ENCODE measurements around the gene MLX. TPM values are rescaled to one million over a fixed set of nuclear protein-coding genes. Genes with fewer than 3 reads are reported as not detected.

The MLX gene
- total and polyA plus RNA-seq, 2 donors (not counting 1 experiment from before 2014, with no cell fraction given), result 62.4 to 66.6 TPM

DNA sequence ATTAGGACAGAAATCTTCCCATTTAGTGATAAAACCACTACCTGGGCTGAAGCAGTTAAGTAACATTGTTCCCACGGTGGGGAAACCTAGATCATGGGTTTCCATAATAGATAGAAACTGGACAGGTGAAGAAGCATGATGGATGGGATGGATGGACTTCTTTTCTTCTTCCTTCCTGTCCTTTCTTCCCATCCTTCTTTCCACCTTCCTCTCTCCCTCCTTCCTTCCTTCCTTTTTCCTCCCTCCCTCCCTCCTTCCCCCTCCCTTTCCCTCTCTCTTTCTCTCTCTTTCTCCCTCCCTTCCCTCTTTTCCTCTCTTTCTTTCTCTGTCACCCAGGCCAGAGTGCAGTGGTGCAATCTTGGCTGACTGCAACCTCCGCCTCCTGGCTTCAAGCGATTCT lies 7.6 kb downstream of the MLX start:
- ChIA-PET CTCF (interaction anchor here (1.4 kb wide), 1 partner anchor 26 kb away, joined by 4 read pairs; no protein-coding TSS in a partner anchor), POLR2A (no interaction called here)
- Histone ChIP-seq H3K9me3 (ENCODE audit: control extremely low read depth in 1 of 3, control insufficient read depth in 2 of 3, insufficient read depth in 1 of 3, low read length in 2 of 3) (no peaks in the 10 kb centered on the region), H3K9ac (ENCODE audit: low read length) (no peak overlapping the region), H3K4me2 (replicated peaks; ENCODE audit: low read depth, low read length, poor library complexity, severe bottlenecking) (no peak overlapping the region), H2AFZ (ENCODE audit: insufficient read depth, low read depth, low read length, poor library complexity, severe bottlenecking) (no peak overlapping the region), H3K27ac (ENCODE audit: low read length in 2 of 2) (no peak overlapping the region), H3K27me3 (replicated peaks in 1 of 4; ENCODE audit: control extremely low read depth in 1 of 4, control insufficient read depth in 3 of 4, insufficient read depth in 4 of 4, low read length in 3 of 4) (no peaks in the 10 kb centered on the region), H3K4me1 (ENCODE audit: control insufficient read depth in 2 of 2, insufficient read depth in 2 of 2, low read length in 2 of 2) (peaks cover 12 to 30% of the 10 kb centered on the region in 2 donors), H3K79me2 (ENCODE audit: control insufficient read depth, insufficient read depth, low read length) (peaks cover 8% of the 10 kb centered on the region), H3K36me3 (replicated peaks in 1 of 2; ENCODE audit: control extremely low read depth in 1 of 2, control insufficient read depth in 1 of 2, extremely low read depth in 1 of 2, insufficient read depth in 2 of 2, low read length in 1 of 2) (peaks cover 7 to 47% of the 10 kb centered on the region in 2 experiments), H3K4me3 (ENCODE audit: control extremely low read depth in 1 of 5, extremely low read depth in 1 of 5, insufficient read depth in 1 of 5, low read depth in 2 of 5, low read length in 4 of 5) (no peak overlapping the region), H4K20me1 (ENCODE audit: control insufficient read depth, insufficient read depth, low read length, poor library complexity, severe bottlenecking) (peaks cover 9% of the 10 kb centered on the region)
- intact Hi-C loops (cut with micrococcal nuclease), result loop anchor here (10.0 kb wide), 1 partner anchor 420 kb away; the partner anchor contains the start of gene RPL27
- no peaks in the 10 kb centered on the region for H3K27me3 Mint-ChIP-seq
- DNase-seq (no peak), ATAC-seq (ENCODE audit: low read depth) (no peak)
- H3K9me3 Mint-ChIP-seq (ENCODE audit: insufficient read depth), result no peaks in the 10 kb centered on the region
- no peak overlapping the region for H3K4me3 Mint-ChIP-seq
- no peak overlapping the region for H3K27ac Mint-ChIP-seq
- H3K4me1 Mint-ChIP-seq, result peaks cover 39% of the 10 kb centered on the region
- 92% methylated on average over 2 of the region's 3 CpGs for WGBS (ENCODE audit: insufficient coverage)
- TF ChIP-seq, protein P1, sequence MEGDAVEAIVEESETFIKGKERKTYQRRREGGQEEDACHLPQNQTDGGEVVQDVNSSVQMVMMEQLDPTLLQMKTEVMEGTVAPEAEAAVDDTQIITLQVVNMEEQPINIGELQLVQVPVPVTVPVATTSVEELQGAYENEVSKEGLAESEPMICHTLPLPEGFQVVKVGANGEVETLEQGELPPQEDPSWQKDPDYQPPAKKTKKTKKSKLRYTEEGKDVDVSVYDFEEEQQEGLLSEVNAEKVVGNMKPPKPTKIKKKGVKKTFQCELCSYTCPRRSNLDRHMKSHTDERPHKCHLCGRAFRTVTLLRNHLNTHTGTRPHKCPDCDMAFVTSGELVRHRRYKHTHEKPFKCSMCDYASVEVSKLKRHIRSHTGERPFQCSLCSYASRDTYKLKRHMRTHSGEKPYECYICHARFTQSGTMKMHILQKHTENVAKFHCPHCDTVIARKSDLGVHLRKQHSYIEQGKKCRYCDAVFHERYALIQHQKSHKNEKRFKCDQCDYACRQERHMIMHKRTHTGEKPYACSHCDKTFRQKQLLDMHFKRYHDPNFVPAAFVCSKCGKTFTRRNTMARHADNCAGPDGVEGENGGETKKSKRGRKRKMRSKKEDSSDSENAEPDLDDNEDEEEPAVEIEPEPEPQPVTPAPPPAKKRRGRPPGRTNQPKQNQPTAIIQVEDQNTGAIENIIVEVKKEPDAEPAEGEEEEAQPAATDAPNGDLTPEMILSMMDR (IDR thresholded peaks at IDR 0.05), result no peak
- TF ChIP-seq EZH2 (IDR thresholded peaks at IDR 0.05; ENCODE audit: borderline replicate concordance, insufficient read depth, low read depth, low read length, poor library complexity, severe bottlenecking), result no peak

DNA sequence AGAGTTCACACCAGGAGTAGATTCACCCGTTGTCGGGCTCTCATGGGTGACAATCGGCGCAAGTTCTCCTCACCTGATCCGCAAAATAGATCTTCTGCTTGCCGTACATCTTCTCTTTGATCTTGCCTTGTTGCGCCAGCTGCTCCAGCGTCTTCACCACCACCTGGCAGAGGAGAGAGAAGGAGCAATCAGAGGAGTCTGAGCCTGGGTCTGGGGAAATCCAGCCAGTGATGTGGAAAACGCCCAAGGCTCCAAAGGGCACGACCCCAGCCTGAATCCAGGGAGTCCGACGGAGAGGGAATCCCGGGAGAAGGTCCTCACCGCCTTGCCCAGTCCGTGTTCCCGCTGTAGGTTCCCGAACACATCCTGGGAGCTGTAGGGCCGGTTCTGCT lies 10.2 kb downstream of the MLX start:
- H3K9ac ChIP-seq (ENCODE audit: low read length), result peak overlapping the region; percentile 70
- H3K4me2 ChIP-seq (replicated peaks; ENCODE audit: low read depth, low read length, poor library complexity, severe bottlenecking), result peak overlapping the region; percentile 93
- H3K27me3 ChIP-seq (replicated peaks in 1 of 4; ENCODE audit: control extremely low read depth in 1 of 4, control insufficient read depth in 3 of 4, insufficient read depth in 4 of 4, low read length in 3 of 4), result no peaks in the 10 kb centered on the region
- POLR2A ChIA-PET, result interaction anchor here (0.6 to 2.7 kb wide), 10 partner anchors 10 to 256 kb away, joined by 3 to 19 read pairs (median 9); partner anchors contain the start of genes BECN1, MLX, NAGLU and PSME3
- H3K4me1 ChIP-seq (ENCODE audit: control insufficient read depth in 2 of 2, insufficient read depth in 2 of 2, low read length in 2 of 2), result peaks cover 12 to 30% of the 10 kb centered on the region in 2 donors
- H4K20me1 ChIP-seq (ENCODE audit: control insufficient read depth, insufficient read depth, low read length, poor library complexity, severe bottlenecking), result peaks cover 15% of the 10 kb centered on the region
- CTCF ChIA-PET, result interaction anchor here (0.9 to 4.3 kb wide), 18 partner anchors 10 to 421 kb away, joined by 3 to 72 read pairs (median 14); partner anchors contain the start of genes CCR10, MLX, PLEKHH3 and RAMP2
- H2AFZ ChIP-seq (ENCODE audit: insufficient read depth, low read depth, low read length, poor library complexity, severe bottlenecking), result peak overlapping the region; percentile 85
- ATAC-seq (ENCODE audit: low read depth) (no peak), DNase-seq (no peak)
- H3K9me3 Mint-ChIP-seq (ENCODE audit: insufficient read depth), result no peaks in the 10 kb centered on the region
- peak overlapping the region; percentile 47 to 77 (median 72) for H3K4me3 ChIP-seq (ENCODE audit: control extremely low read depth in 1 of 5, extremely low read depth in 1 of 5, insufficient read depth in 1 of 5, low read depth in 2 of 5, low read length in 4 of 5)
- no peaks in the 10 kb centered on the region for H3K27me3 Mint-ChIP-seq
- H3K36me3 ChIP-seq (replicated peaks in 1 of 2; ENCODE audit: control extremely low read depth in 1 of 2, control insufficient read depth in 1 of 2, extremely low read depth in 1 of 2, insufficient read depth in 2 of 2, low read length in 1 of 2), result peaks cover 12 to 51% of the 10 kb centered on the region in 2 experiments
- peak overlapping the region; percentile 99 for H3K4me3 Mint-ChIP-seq
- peak overlapping the region; percentile 45 to 72 for H3K27ac ChIP-seq (ENCODE audit: low read length in 2 of 2)
- H3K9me3 ChIP-seq (ENCODE audit: control extremely low read depth in 1 of 3, control insufficient read depth in 2 of 3, insufficient read depth in 1 of 3, low read length in 2 of 3), result no peaks in the 10 kb centered on the region
- intact Hi-C loops (cut with micrococcal nuclease), result loop anchor here (1.0 to 10.0 kb wide), 6 partner anchors 10 to 418 kb away; partner anchors contain the start of genes COASY, MLX, NAGLU and RETREG3
- WGBS (ENCODE audit: insufficient coverage), result 12% methylated on average over 16 of the region's 18 CpGs
- no peak for TF ChIP-seq EZH2 (IDR thresholded peaks at IDR 0.05; ENCODE audit: borderline replicate concordance, insufficient read depth, low read depth, low read length, poor library complexity, severe bottlenecking)
- TF ChIP-seq, protein P1 (IDR thresholded peaks at IDR 0.05), result no peak
- peak overlapping the region; percentile 76 for H3K27ac Mint-ChIP-seq
- peaks cover 16% of the 10 kb centered on the region for H3K79me2 ChIP-seq (ENCODE audit: control insufficient read depth, insufficient read depth, low read length)
- peaks cover 42% of the 10 kb centered on the region for H3K4me1 Mint-ChIP-seq
